NK-92 treated with Interleukin-12 subunit alpha and Interleukin-12 subunit beta, amount 100 ng/mL, for 24 hours (cell line): ENCODE data around the gene SLX4IP.
"Not testable (repeated sequence)": the region's sequence is repeated elsewhere in the genome, so short reads cannot be mapped to it uniquely, and the experiment has no call there.

ENCODE experiments used
- DNase-seq: peaks from one replicate; lab custom pipeline; 2025; lab: John Stamatoyannopoulos, UW

The SLX4IP gene

DNA sequence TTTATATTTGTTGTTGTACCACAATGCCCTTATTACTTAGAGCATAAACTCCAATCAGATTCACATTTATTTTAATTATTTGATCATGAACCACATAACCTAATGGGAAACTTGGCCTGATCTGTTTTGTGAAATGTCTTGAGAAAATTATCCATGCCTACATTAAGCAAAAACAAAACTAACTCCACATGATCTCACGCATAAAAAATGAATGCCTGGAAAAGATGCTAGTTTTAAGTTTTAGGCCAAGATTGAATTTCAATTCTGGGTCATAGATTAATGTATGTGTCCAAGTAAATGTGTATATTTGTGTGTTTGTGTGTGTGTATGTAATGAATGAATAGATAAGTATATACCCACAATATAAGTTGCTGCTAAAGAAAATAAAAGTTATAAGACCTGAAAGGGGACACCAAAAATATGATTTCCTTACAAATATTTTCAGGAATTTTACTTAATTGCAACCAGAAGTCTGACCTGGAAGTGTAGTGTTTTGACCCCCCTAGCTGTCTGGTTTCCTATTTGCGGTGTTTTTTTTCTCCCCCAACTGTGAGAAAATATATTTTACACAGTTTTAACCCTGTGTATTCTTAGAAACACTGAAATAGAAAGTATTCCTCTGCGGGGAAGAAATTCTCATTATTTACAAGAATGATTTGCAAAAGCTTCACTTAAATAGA, 141.4 kb downstream of the SLX4IP start:
- no peak for DNase-seq

DNA sequence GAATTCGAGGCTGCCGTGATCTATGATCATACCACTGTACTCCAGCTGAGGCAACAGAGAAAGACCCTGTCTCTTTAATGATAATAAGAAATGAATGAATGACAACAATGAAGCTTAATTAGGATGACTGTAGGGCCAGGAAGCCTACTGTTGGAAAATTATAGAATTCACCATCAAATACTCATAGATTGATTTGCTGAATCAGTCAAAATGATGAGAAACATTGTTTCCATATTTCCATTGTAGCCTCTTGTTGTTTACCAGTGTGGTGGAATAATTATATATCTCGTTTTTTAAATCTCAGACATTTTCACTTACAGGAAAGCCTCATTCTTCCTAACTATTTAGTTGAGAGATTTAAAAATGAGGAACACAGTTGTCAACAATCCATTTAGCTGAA, 142.5 kb downstream of the SLX4IP start:
- DNase-seq, result no peak

DNA sequence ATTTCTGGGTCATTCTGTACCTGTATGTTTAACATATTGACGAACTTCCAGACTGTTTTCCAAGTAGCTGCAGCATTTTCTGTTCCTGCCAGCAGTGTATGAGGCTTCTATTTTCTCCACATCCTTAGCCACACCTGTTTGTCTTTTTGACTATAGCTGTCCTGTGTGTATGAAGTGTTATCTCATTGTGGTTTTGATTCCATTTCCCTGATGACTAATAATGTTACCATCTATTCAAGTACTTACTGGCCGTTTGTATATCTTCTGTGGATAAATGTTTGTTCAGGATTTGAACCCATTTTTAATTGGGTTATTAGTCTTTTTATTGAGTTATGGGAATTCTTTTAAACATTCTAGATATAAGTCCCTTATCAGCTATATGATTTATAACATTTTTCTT, 143.5 kb downstream of the SLX4IP start:
- no peak for DNase-seq

DNA sequence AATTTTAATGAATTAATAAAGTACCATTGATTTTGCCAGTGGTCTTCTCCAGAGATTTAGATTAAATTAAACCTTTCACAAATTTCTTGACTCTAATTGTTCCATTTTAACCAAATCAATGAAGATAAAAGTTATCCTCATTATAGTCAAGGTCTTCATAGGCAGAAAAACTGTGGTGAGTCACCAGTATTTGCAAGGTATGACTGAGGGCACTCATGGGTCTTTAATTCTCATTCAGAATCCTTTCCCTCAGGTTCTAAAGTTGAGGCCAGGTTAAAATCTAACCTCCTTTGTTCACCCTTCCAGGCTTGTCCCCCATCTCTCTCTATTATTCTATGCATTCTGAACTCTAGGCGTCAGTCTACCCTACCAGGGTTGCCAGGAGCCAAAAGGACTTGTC, 144.8 kb downstream of the SLX4IP start:
- DNase-seq, result no peak

DNA sequence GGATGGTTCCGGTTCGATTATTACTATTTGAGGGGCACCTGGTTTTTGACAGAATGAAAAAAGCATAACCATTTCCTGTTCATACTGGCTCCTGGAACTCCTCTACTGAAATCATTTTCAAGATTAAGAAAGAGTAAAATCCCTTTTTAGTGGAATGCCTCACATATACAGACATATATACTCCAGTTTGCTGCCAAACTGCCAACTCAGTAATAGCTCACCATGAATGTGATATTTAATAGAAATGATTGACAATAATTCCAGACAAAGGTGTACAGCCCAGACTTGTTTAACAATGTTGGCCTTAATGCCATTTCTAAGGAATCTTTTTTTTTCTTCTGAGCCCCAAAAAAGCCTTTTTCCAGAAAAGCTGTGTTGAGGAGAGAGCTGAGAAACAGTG, 145.6 kb downstream of the SLX4IP start:
- no peak for DNase-seq

DNA sequence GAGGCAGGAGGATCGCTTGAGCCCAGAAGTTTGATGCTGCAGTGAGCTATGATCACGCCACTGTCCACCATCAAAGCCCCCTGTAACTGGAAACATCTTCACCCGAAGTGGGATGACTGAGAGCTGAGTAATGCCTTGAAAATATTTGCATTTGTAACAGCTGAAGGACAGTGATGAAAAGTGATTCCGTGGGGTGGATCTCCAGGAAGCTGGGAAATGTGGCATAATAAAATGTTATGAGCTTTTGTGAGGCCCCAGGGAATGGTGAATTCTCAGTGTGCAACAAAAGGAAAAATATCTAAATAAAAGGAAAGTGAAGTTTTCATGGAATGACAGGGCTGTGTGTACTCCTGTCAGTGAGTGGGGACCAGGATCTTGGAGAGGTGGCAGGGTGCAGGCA, 146.7 kb downstream of the SLX4IP start:
- no peak for DNase-seq

DNA sequence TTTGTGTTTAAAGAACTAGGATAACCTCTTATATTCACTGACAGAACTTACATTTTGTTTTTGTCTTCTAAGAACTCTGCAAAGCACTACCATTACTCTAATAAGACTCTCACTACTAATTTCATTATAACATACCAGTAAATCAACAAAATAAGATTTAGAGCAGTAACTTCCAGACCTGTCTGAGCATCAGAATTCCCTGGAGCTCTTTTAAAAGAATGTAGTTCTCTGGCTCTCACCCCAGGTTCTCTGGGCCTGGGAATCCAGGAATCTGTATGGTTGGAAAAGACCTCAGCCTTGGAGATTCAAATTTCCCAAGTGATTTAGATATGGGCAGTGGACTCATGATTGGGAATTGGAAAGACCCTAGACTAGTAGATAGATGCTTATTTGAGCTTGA, 149.3 kb downstream of the SLX4IP start:
- DNase-seq, result no peak

DNA sequence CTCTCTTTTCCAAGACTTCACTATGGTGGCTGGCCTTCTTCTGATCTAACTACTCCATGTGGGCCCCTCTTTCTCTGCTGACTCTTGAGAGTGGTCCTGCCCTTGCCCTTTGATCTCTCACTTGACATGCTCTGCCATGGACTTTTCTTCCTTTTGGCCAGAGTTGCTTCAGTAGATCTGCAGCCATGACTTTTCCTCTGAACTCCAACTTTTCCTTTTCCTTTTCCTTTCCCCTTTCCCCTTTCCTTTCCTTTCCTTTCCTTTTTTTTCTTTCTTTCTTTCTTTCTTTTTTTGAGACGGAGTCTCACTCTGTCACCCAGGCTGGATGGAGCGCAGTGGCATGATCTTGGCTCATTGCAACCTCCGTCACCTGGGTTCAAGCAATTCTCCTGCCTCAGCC, 150.2 kb downstream of the SLX4IP start:
- no peak for DNase-seq

DNA sequence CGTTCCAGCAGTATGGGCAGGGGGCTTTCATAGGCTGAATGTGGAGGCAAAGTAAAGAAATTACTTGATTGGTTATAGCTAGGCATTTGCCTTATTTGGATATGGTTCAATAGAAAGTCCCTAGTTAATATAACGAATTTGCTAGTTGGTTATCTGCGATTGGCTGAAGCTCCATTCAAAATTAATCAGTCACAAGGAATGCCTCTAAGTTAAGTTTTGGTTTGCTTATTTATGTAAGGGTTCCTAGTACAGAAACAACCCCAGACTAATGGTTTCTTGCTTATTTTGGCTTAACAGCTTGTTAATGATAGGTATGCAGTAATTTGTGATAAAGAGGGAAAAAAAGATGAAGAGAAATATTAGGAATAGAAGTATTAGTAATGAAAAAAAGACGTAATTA, 151.2 kb downstream of the SLX4IP start:
- no peak for DNase-seq

DNA sequence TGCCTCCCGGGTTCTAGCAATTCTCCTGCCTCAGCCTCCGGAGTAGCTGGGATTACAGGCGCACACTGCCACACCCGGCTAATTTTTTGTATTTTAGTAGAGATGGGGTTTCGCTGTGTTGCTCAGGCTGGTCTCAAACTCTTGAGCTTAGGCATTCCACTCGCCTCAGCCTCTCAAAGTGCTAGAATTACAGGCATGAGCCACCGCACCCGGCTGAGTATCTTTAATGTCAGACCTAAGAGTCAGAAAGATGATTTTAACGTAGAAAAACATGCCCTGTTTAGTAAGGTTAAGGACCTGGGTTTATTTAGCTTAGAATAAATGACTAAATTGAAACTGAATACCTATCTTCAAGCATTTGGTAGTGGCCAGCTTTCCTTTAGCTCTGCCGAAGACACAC, 155.3 kb downstream of the SLX4IP start:
- DNase-seq, result not testable (repeated sequence)

DNA sequence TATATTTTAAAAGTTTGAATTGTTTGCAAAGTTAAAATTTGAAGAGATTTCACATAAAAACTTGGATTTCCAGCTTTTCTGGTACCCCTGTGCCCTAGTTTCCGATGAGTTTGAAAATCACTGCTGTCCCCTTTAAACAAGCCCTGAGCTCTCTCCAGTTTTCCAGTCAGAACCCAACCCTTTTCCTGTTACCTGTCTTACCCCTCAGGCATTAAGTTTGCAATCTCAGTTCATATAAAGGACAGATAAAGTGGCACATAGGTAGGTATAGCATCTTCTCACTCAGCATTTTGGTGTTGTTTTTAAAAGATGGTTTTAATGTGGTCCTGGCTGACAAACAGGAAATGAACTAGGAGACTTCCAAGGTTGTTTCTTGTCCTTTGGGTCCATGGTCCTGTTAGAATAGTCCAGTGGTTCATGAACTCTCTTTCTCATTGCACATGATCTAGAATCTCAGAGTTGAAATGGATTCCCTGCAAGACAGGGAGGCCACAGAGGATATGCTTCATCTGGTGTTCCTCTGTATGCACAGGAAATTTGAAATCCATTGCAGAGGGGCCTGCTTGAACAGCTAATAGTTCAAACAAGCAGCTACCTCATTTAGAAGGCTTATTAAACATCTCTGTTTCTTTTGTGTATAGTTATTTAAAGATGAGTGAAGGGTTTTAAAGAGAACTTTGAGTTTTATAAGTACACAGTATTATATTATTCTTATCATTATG, 156.0 kb downstream of the SLX4IP start:
- DNase-seq, result no peak

DNA sequence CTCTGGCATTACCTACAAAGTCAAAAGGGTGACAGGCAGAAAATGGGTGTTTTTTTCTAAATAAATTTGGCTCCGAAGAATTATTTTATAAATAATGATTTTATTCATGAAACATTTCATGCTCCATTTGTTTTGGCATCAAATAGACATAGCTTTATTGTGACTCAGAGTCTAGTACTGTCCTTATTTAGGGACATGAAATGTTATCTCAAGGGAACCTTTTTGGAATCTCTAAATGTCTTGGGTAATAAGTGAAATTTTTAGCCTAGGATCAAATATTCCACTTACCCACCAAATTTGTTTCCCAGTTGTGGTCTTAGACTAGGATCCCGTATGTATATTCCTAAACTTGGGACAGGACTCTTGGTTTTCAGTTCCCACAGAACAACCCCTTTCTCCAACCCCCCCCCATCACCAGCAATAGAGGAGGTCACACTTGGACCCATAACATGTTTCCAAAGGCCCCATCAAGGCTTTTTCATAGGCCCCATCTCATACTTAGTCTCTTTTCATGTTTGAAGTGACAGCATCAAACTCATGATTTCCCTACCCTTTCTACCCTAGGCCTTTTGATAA, 156.9 kb downstream of the SLX4IP start:
- DNase-seq, result no peak

DNA sequence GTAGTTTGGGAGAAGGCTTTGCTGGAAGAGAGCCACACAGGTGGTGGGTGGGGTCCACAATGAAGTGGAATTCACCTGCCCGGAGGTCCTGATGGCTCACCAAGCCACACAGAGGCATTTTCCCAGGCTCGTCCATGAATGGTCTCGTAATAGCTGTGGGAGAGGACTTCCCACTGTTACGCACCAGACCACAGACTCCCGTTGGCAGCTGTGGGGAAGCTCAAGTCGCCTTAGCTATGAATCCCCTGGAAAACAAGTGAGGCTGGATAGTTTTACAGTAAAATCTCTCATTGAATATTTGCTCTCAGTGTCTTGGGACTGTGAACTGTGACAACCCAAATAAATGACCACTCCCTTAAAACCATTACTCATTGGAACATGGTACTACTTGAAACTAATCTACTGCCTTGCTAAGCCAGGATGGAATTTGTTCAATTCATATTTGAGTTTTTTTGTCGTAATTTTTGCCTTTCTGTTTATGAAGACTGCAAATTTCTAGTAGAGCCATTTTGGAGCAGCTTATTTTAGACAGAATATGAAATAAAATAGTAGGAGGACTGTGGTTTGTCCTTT, 159.3 kb downstream of the SLX4IP start:
- DNase-seq, result no peak

DNA sequence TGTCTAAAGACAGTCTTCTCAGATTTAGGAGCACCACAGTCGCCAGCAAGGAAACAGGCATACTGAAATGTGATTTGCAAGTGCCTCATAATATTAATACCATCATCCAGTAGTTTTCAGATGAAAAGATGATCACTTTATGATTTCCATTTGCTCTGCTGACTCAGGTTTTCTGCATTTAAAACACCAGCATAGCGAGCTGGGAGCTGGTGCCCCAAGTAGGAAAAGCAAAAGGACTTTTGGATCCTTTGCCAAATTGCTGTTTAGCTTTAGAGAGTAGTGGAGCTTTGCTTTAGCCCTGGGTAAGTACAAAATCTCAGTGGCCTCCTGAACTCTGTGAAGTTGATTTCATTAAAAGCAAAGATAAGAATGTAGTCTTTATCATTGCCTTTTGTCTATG, 160.2 kb downstream of the SLX4IP start:
- no peak for DNase-seq

DNA sequence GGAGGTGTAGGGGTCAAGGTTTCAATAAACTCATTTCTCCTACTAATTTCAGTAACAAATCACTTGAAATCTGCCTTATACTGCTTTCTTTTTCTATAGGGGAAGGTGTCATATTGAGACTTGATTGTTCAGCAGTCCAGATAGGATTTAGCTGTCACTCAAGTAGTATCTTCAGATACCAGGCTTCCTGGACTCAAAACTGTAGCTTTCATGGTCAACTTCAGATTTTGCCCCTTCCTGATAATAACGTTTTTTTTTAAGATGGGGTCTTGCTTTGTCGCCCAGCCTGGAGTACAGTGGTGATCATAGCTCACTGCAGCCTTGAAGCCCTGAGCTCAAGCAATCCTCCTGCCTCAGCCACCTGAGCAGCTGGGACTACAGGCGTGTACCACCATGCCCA, 160.9 kb downstream of the SLX4IP start:
- DNase-seq, result no peak

DNA sequence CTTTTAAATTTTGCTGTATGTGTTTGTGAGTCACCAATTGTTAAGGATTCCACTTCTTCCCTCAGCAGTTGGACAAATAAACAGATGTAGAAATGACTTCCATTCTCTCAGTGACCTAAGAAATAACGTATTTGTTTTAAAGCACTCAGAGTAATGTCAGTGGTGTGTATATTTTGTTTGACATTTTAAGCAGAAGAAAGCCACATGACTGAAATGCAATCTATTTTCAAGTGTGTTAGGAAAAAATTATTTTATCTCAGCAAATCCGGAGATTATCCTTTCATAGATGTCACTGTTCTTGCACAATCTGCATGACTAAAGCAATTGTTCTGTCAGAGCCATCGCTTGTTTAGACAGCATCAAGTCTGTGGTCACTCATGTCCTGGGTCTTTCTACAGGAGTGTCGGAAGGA, 161.6 kb downstream of the SLX4IP start:
- no peak for DNase-seq

DNA sequence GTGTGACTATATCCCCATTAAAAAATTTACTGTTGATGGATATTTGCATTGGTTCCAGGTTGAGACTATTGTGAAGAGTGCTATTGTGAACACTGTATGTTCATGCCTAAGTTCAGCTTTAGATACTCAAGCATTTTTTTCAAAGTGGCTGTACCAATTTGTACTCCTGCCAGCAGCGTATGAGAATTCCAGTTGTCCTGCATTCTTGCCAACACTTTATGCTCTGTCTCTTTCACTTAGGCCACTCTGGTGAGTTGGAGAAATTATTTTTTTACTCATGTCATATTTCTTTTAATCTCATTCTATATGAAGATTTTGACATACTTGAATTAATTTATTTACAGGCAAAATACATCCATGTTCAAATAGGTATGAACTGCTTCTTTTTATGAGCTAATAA, 162.5 kb downstream of the SLX4IP start:
- no peak for DNase-seq

DNA sequence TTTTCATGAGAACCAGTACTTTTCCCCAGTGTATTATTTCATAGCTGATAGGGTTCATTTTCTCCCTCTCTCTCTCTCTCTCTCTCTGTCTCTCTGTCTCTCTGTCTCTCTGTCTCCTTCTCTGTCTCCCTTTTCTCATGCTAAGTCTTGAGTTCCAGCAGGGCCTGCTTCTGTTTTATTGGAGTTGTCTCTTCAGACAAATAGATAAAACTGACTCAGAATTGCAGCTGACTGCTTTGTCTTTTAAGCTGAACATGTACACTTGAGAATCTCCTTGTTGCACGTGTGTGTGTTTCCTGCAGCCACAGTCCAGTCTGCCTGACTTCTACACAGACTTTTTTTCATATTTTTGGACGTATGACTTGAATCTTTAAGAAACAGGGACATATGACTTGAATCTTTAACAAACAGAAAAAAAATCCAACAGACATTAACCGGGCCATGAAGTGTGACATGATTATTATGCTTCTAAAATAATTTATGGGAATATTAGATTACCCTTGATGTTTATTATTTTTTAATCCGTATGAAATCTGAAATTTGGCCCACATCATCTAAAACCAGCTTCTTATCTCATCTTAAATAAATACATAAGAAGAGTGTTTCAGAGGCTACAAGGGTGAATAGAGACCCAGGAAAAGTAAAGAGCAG, 167.2 kb downstream of the SLX4IP start:
- no peak for DNase-seq

DNA sequence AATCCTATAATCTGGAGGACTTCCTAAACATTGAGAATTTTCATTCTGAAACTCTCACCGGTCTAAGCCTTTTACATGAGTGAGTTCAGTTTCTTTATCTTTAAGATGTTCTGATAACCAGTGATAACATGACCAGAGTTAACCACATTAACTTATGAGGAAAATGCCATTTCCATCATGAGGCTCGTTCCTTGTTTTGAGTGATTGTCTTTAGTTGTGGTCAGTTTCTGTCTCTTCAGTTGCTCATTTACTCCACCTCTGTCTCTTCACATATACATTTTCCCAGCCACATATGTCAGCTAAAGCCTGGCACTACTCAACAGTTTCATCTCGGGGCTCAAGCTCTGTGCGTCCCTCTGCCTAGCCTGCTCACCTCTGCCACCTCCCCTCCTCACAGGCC, 168.3 kb downstream of the SLX4IP start:
- DNase-seq, result no peak

DNA sequence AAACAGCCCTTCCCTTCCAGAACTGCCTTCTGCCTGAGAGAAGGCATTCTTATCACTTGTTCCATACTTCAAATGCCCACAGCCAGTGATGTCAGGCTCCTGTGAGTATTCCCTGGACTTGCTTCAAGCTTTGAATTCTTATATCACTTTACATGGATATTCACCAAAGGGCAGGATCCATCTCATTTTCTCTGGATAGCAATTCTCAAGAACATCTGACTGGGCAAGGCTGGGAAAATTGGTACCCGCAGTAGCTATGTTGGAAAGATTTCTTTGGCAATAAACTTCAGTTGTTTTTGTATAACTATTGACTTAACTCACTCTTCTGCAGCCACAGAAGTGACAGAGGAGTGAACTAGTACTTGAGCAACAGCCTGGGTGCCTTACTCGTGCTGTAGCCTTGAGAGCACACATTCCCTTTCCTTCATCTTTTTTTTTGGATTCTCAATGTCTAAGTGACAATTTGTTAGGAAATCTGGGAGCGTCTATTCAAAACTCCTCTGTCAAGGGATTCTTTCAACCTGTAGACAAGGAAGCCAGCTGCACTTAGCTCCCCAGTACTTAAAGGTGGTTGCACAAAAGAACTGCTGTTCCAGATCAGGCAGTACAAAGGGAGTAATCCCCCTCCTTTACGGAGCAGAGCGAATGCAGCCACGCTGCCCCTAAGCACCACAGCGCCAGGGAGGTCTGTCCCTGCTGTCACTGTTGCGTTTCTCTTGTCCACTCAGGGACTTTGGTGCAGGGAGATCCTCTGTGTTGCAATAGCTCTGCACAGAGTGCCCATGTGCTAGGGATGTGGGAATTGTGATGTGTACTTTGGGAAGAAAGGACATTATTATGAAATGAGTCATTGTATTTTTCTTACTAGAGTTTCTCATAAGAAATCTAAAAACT, 169.1 kb downstream of the SLX4IP start:
- DNase-seq, result no peak

DNA sequence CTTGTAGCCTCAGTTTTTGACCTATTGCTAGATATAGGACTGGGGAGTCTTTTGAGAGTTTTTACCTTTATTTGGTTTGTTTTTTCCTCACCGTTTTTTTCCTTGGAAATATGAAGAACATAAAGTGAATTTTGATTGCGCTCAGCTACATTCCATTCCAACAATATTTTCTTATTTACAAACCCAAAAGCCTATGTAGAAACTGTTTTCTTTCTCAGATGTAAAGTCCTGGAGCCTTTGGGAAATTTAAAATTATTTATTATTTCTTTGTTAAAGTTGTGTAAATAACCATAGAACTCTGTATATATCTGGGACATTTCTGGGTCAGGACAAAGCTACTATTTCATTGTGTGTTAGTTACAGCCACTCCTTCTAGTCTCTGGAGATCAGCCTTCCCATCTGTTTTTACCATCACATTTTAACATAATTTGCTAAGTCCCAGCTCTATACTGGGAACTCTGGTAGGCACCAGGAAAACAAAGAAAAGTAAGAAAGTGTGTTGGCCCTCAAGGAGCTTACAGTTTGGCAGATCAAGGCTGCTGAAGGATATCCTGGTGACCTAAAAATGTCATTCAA, 169.8 kb downstream of the SLX4IP start:
- no peak for DNase-seq
